Panc1 (cell line): Measurements from ENCODE around the gene RHBDF1. TPM values are rescaled to one million over a fixed set of nuclear protein-coding genes. Genes with fewer than 3 reads are reported as not detected.

Experiments
- ATAC-seq: fragments of 200-7000 bp; cut with Tn5 transposase; 2 replicates; pipeline ENCODE4 v1.9.1; 2020; ENCODE audit warnings: mild to moderate bottlenecking, moderate library complexity
- BruUV-seq: library from RNA; stranded (reverse); fragments of 400-500 nt; replicated peaks from 2 replicates; lab custom pipeline; 2021; lab: Mats Ljungman, UMichigan
- CTCF ChIA-PET: fragments of 300-600 bp; sonication (Branson Sonifier 250); formaldehyde crosslinking; loops from one replicate; lab custom pipeline; 2022; ENCODE audit warnings: antibody characterized with exemption; lab: Charles Lee
- POLR2A ChIA-PET: fragments of 300-600 bp; sonication (Branson Sonifier 250); formaldehyde crosslinking; loops from one replicate; lab custom pipeline; 2022; ENCODE audit warnings: antibody characterized with exemption; lab: Charles Lee
- DNase-seq: peaks from one replicate; pipeline ENCODE4 v3.0.0-alpha.2; 2010; ENCODE audit warnings: low read depth, low spot score
- H3K27ac ChIP-seq: 2 replicates; pipeline ENCODE4 v1.5.1; 2011; ENCODE audit warnings: mild to moderate bottlenecking, low read length, inconsistent platforms
- H3K27me3 ChIP-seq: fragments of 200-500 bp; sonication (Bioruptor generic); 2 replicates; pipeline ENCODE4 v1.6.0; 2014; ENCODE audit warnings: low read length, inconsistent platforms; ENCODE audit not compliant: control insufficient read depth, insufficient read depth
- H3K36me3 ChIP-seq: fragments of 200-500 bp; sonication (Bioruptor generic); 2 replicates; pipeline ENCODE4 v1.5.1; 2014; ENCODE audit warnings: inconsistent platforms, mild to moderate bottlenecking, low read length, moderate library complexity; ENCODE audit not compliant: control insufficient read depth, insufficient read depth
- H3K4me1 ChIP-seq: 2 replicates; pipeline ENCODE4 v1.5.1; 2011; ENCODE audit warnings: inconsistent platforms, mild to moderate bottlenecking, low read length, moderate library complexity; ENCODE audit not compliant: control insufficient read depth, insufficient read depth
- H3K4me3 ChIP-seq, 2 experiments: 2 replicates each; pipeline ENCODE4 v1.5.1; 2011 to 2012; ENCODE audit warnings: low read depth in 2 of 2, low read length in 2 of 2, mild to moderate bottlenecking in 2 of 2, inconsistent platforms in 1 of 2, moderate library complexity in 1 of 2
- H3K9me3 ChIP-seq: fragments of 200-500 bp; sonication (Bioruptor generic); 2 replicates; pipeline ENCODE4 v1.5.1; 2014; ENCODE audit warnings: low read depth, mild to moderate bottlenecking, inconsistent platforms, low read length, moderate library complexity; ENCODE audit not compliant: control insufficient read depth, insufficient read depth
- CTCF ChIP-seq: fragments of 450-650 bp; IDR thresholded peaks from 2 replicates; pipeline ENCODE4 v1.5.1; 2017; ENCODE audit warnings: mild to moderate bottlenecking
- POLR2AphosphoS5 ChIP-seq: IDR thresholded peaks from 2 replicates; pipeline ENCODE4 v1.6.1; 2012; ENCODE audit warnings: mild to moderate bottlenecking, low read depth, low read length, moderate library complexity
- REST ChIP-seq, 2 experiments: IDR thresholded peaks; 2 replicates each; pipeline ENCODE4 v1.6.1; 2011 to 2012; ENCODE audit warnings: low read depth in 2 of 2, control low read depth in 1 of 2, low read length in 1 of 2, mild to moderate bottlenecking in 1 of 2, moderate library complexity in 1 of 2; ENCODE audit not compliant: insufficient read depth in 1 of 2
- SIN3A ChIP-seq: IDR thresholded peaks from 2 replicates; pipeline ENCODE4 v1.6.1; 2012; ENCODE audit warnings: low read depth, mild to moderate bottlenecking, low read length, moderate library complexity, borderline replicate concordance; ENCODE audit not compliant: insufficient read depth
- TCF7L2 ChIP-seq: IDR thresholded peaks from 2 replicates; pipeline ENCODE4 v1.6.1; 2011; ENCODE audit warnings: mild to moderate bottlenecking, low read depth, low read length, inconsistent platforms
- in situ Hi-C: cut with HindIII; loops from 2 replicates; pipeline ENCODE4 v1.10.0; 2016; ENCODE audit warnings: low sequenced_read_pairs, low pct_unique_long_range_greater_than_20kb
- intact Hi-C: fragments of 100-400 bp; cut with micrococcal nuclease; formaldehyde crosslinking; loops from one replicate; pipeline ENCODE4 v1.10.0; 2022; ENCODE audit not compliant: unreplicated experiment
- total RNA-seq: library from RNA; stranded (reverse); gene quantifications from one replicate; pipeline ENCODE4 v1.2.1, GENCODE V29; 2021; ENCODE audit not compliant: unreplicated experiment

The RHBDF1 gene
- total RNA-seq, 1 experiment from 2014 or later: 41.7 TPM

- Histone ChIP-seq H3K36me3 (peaks cover 10% of the 10 kb centered on the region), H3K4me1 (no peaks in the 10 kb centered on the region), H3K27me3 (no peaks in the 10 kb centered on the region), H3K27ac (no peak overlapping the region), H3K4me3 (no peak overlapping the region), H3K9me3 (no peaks in the 10 kb centered on the region)
- DNase-seq: no peak
- TF ChIP-seq CTCF (no peak), REST (IDR thresholded peaks at IDR 0.05; ENCODE audit: insufficient read depth in 1 of 2, low read depth in 2 of 2, low read length in 1 of 2) (no peak), TCF7L2 (no peak), POLR2AphosphoS5 (no peak), SIN3A (no peak)
- no peak for ATAC-seq
- in situ Hi-C loops (no loop called here), intact Hi-C loops (no loop called here)
- CTCF ChIA-PET: no interaction called here
- no TSS peak for BruUV-seq
- POLR2A ChIA-PET: interaction anchor here (0.6 to 0.7 kb wide), 2 partner anchors 23 to 72 kb away, joined by 3 to 8 read pairs; no protein-coding TSS in a partner anchor
Measured at GRCh38 chr16:119835-120491, 47.5 kb upstream of the RHBDF1 start.

- ChIA-PET CTCF (no interaction called here), POLR2A (interaction anchor here (0.7 kb wide), 1 partner anchor 23 kb away, joined by 3 read pairs; no protein-coding TSS in a partner anchor)
- DNase-seq (no peak), ATAC-seq (no peak)
- in situ Hi-C loops (no loop called here), intact Hi-C loops (no loop called here)
- Histone ChIP-seq H3K36me3 (peaks cover 10% of the 10 kb centered on the region), H3K4me3 (no peak overlapping the region), H3K4me1 (no peaks in the 10 kb centered on the region), H3K27me3 (no peaks in the 10 kb centered on the region), H3K9me3 (no peaks in the 10 kb centered on the region), H3K27ac (no peak overlapping the region)
- TF ChIP-seq TCF7L2 (no peak), REST (IDR thresholded peaks at IDR 0.05; ENCODE audit: insufficient read depth in 1 of 2, low read depth in 2 of 2, low read length in 1 of 2) (no peak), CTCF (no peak), SIN3A (no peak)
- BruUV-seq: no TSS peak
Measured at GRCh38 chr16:119295-119694, 46.9 kb upstream of the RHBDF1 start.
